22Rv1 (cell line): Measurements from ENCODE around the gene PDGFRB.

Experiments
- H3K27ac ChIP-seq: fragments of 450-650 bp; 2 replicates; pipeline ENCODE4 v1.5.1; 2017
- ZFX ChIP-seq: fragments of 450-650 bp; IDR thresholded peaks from 2 replicates; pipeline ENCODE4 v1.6.1; 2017; ENCODE audit warnings: antibody characterized with exemption, borderline replicate concordance
- TF ChIP-seq, protein P1 (sequence below): fragments of 450-650 bp; IDR thresholded peaks from 2 replicates; pipeline ENCODE4 v1.5.1; 2017; ENCODE audit warnings: mild to moderate bottlenecking

Gene PDGFRB

GRCh38 chr5:150140830-150141229, 14.8 kb downstream of the PDGFRB start:
- TF ChIP-seq, protein P1, sequence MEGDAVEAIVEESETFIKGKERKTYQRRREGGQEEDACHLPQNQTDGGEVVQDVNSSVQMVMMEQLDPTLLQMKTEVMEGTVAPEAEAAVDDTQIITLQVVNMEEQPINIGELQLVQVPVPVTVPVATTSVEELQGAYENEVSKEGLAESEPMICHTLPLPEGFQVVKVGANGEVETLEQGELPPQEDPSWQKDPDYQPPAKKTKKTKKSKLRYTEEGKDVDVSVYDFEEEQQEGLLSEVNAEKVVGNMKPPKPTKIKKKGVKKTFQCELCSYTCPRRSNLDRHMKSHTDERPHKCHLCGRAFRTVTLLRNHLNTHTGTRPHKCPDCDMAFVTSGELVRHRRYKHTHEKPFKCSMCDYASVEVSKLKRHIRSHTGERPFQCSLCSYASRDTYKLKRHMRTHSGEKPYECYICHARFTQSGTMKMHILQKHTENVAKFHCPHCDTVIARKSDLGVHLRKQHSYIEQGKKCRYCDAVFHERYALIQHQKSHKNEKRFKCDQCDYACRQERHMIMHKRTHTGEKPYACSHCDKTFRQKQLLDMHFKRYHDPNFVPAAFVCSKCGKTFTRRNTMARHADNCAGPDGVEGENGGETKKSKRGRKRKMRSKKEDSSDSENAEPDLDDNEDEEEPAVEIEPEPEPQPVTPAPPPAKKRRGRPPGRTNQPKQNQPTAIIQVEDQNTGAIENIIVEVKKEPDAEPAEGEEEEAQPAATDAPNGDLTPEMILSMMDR = no peak
- TF ChIP-seq ZFX = no peak
- no peak overlapping the region for H3K27ac ChIP-seq

GRCh38 chr5:150139334-150139733, 16.3 kb downstream of the PDGFRB start:
- H3K27ac ChIP-seq = no peak overlapping the region
- TF ChIP-seq, protein P1 = no peak
- TF ChIP-seq ZFX = no peak

GRCh38 chr5:150138551-150139265, 16.9 kb downstream of the PDGFRB start:
- H3K27ac ChIP-seq = no peak overlapping the region
- TF ChIP-seq ZFX = no peak
- TF ChIP-seq, protein P1 = no peak

DNA sequence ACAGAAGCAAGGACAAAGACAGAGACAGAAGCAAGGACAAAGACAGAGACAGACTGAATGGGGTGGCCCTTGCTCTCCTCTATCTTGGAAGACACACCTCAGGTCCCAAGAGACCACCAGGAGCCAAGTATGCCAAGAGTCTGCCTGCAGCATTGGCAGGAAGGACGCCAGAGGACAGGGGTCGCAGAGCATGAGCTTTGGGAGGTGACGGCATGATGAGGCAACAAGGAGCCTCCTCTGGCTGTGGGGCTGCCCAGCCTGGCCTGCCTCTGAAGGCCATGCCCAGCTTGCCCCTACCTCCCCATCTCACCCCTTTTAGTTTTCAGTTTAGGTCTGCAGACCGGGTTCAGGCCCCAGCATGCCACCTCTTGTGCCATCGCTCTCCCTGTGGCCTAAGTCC, 17.6 kb downstream of the PDGFRB start:
- H3K27ac ChIP-seq = no peak overlapping the region
- TF ChIP-seq, protein P1 = no peak

GRCh38 chr5:150137168-150137957, 18.3 kb downstream of the PDGFRB start:
- H3K27ac ChIP-seq = no peak overlapping the region
- no peak for TF ChIP-seq ZFX
- TF ChIP-seq, protein P1 = no peak

DNA sequence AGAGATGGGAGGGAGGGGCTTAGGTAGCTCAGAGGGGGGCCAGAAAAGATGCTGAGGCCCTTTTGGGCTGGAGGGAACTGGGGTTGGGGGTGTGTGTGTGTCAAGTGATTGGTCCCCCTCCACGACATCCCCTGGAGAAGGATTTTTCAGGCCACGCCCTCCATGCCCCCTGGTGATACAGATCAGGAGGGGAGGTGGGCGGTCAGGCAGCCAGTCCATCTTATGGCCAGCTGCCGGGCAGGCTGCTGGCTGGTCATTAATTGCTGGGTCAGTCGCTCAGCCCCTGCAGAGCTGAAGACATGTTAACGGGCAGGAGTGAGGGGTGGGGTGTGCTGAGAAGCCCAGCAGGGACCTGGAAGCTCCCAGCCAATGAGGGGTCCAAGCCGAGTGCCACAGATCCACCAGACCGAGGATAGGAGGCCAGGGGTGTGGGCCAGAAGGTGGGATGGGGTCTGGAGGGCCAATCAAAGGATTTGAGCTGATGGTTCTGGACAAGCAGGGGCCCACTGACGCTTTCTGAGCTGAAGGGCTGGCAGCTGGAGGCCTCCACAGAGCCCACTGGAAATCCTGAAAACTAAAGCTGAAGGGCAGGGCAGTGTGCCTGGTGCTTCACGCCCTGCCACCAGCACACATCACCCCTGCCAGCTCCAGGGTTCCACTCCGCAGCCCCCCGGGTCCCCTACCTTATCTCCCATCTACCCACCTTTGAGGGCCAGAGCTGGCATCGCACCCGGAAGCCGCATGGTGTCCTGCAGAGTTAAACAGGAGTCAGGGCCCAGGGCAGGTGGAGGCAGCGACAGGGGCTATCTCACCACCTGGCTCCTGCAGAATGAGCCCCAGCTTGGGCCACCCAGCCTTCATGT, 19.1 kb downstream of the PDGFRB start:
- no peak overlapping the region for H3K27ac ChIP-seq
- TF ChIP-seq, protein P1 = no peak
- no peak for TF ChIP-seq ZFX
